Keratinocyte (primary cell): ENCODE measurements around the gene PLCL2. TPM values are rescaled to one million over a fixed set of nuclear protein-coding genes. Genes with fewer than 3 reads are reported as not detected.

Experiments
- DNase-seq: peaks from one replicate; pipeline ENCODE4 v3.0.0-alpha.2; 2011; ENCODE audit warnings: low read depth, missing footprints, low spot score
- FAIRE-seq: peaks from 2 replicates; lab custom pipeline; 2011; peaks lifted over from hg19 to GRCh38; lab: Jason Lieb, UNC
- H2AFZ ChIP-seq: 2 replicates; pipeline ENCODE4 v1.6.0; 2012; ENCODE audit warnings: low read length, control low read depth, inconsistent platforms; ENCODE audit not compliant: control insufficient read depth
- H3K27ac ChIP-seq: 2 replicates; pipeline ENCODE4 v1.5.1; 2011; ENCODE audit warnings: low read length; ENCODE audit not compliant: control insufficient read depth, insufficient read depth
- H3K27me3 ChIP-seq: 3 replicates; pipeline ENCODE4 v1.6.0; 2011; ENCODE audit warnings: low read length; ENCODE audit not compliant: control insufficient read depth, insufficient read depth; ENCODE audit errors: extremely low read depth
- H3K36me3 ChIP-seq, 2 experiments: 2 replicates in 1 of 2; 3 replicates in 1 of 2; pipeline ENCODE4 v1.5.1; 2011; ENCODE audit warnings: low read length in 2 of 2, mild to moderate bottlenecking in 1 of 2; ENCODE audit not compliant: control insufficient read depth in 2 of 2, insufficient read depth in 2 of 2; ENCODE audit errors: extremely low read depth in 1 of 2
- H3K4me1 ChIP-seq: 3 replicates; pipeline ENCODE4 v1.5.1; 2011; ENCODE audit warnings: low read length; ENCODE audit not compliant: control insufficient read depth, insufficient read depth; ENCODE audit errors: extremely low read depth
- H3K4me2 ChIP-seq: 3 replicates; pipeline ENCODE4 v1.6.0; 2011; ENCODE audit warnings: low read depth, low read length; ENCODE audit not compliant: control insufficient read depth, insufficient read depth; ENCODE audit errors: extremely low read depth
- H3K4me3 ChIP-seq, 3 experiments: fragments of 200-600 bp in 1 of 3; sonication (generic) in 1 of 3; 2 replicates in 2 of 3; 3 replicates in 1 of 3; pipeline ENCODE4 v1.5.1; 2011 to 2016; ENCODE audit warnings: low read length in 3 of 3, mild to moderate bottlenecking in 3 of 3, control low read depth in 2 of 3, inconsistent platforms in 1 of 3, low read depth in 1 of 3, mixed read lengths in 1 of 3, mixed run types in 1 of 3, moderate library complexity in 1 of 3; ENCODE audit not compliant: control insufficient read depth in 2 of 3, insufficient read depth in 2 of 3; ENCODE audit errors: extremely low read depth in 1 of 3
- H3K79me2 ChIP-seq: 2 replicates; pipeline ENCODE4 v1.6.0; 2012; ENCODE audit warnings: low read length; ENCODE audit not compliant: control insufficient read depth, insufficient read depth
- H3K9ac ChIP-seq: 3 replicates; pipeline ENCODE4 v1.6.0; 2011; ENCODE audit warnings: low read length; ENCODE audit not compliant: control insufficient read depth, insufficient read depth; ENCODE audit errors: extremely low read depth
- H3K9me1 ChIP-seq: 3 replicates; pipeline ENCODE4 v1.6.0; 2011; ENCODE audit warnings: low read length; ENCODE audit not compliant: control insufficient read depth, insufficient read depth; ENCODE audit errors: extremely low read depth
- H3K9me3 ChIP-seq: 2 replicates; pipeline ENCODE4 v1.5.1; 2012; ENCODE audit warnings: low read depth, low read length; ENCODE audit not compliant: control insufficient read depth
- H4K20me1 ChIP-seq: 3 replicates; pipeline ENCODE4 v1.6.0; 2011; ENCODE audit warnings: low read length; ENCODE audit not compliant: control insufficient read depth, insufficient read depth; ENCODE audit errors: extremely low read depth
- CTCF ChIP-seq, 3 experiments: IDR thresholded peaks in 1 of 3; conservative IDR thresholded peaks in 1 of 3; optimal IDR thresholded peaks in 1 of 3; 2 replicates in 2 of 3; 3 replicates in 1 of 3; pipeline versions ENCODE3 to v1.5.1; 2011; ENCODE audit warnings: low read length in 3 of 3, mild to moderate bottlenecking in 3 of 3, moderate library complexity in 2 of 3, control low read depth in 1 of 3, inconsistent platforms in 1 of 3; ENCODE audit not compliant: insufficient read depth in 2 of 3; ENCODE audit errors: extremely low read depth in 1 of 3
- EZH2 ChIP-seq: IDR thresholded peaks from one replicate; pipeline ENCODE4 v1.6.1; 2012; ENCODE audit warnings: inconsistent platforms, mild to moderate bottlenecking, low read length, moderate library complexity
- dilution Hi-C: fragments of 300-500 bp; cut with MboI; formaldehyde crosslinking; loops from one replicate; pipeline ENCODE4 v1.7.0; 2020; ENCODE audit warnings: low sequenced_read_pairs; ENCODE audit not compliant: extremely low pct_ligation_motif_present
- polyA plus RNA-seq, 5 experiments: library from polyadenylated mRNA; depleted of rRNA in 3 of 5; stranded (reverse) in 3 of 5; stranded (forward) in 1 of 5; unstranded in 1 of 5; fragments of >200 nt; gene quantifications; 1 replicate in 1 of 5; 2 replicates in 3 of 5; 3 replicates in 1 of 5; pipeline versions ENCODE4 v1.2.1 to v1.2.3, GENCODE V29; 2011 to 2012; ENCODE audit warnings: missing spikeins in 2 of 5, low read depth in 1 of 5, low replicate concordance in 1 of 5

PLCL2 gene
- polyA plus RNA-seq, 1 donor (not counting 4 experiments of a cell fraction or from before 2014, with no cell fraction given): 0.20 TPM

GRCh38 chr3:16860234-16860633 lies 24.5 kb upstream of the PLCL2 start:
- Histone ChIP-seq H3K4me3 (no peak overlapping the region), H3K27me3 (no peaks in the 10 kb centered on the region), H2AFZ (no peak overlapping the region), H3K79me2 (no peaks in the 10 kb centered on the region), H3K9me1 (no peaks in the 10 kb centered on the region), H3K36me3 (no peaks in the 10 kb centered on the region), H3K9ac (no peak overlapping the region), H3K9me3 (no peaks in the 10 kb centered on the region), H3K4me1 (no peaks in the 10 kb centered on the region), H4K20me1 (no peaks in the 10 kb centered on the region), H3K27ac (no peak overlapping the region), H3K4me2 (no peak overlapping the region)
- no peak for TF ChIP-seq CTCF (optimal IDR thresholded peaks at IDR 0.05 in 1 of 3, IDR thresholded peaks at IDR 0.05 in 1 of 3, conservative IDR thresholded peaks at IDR 0.05 in 1 of 3; ENCODE audit: extremely low read depth in 1 of 3, insufficient read depth in 2 of 3, low read length in 3 of 3)
- TF ChIP-seq EZH2: no peak
- dilution Hi-C loops: loop anchor here (25.0 kb wide), 1 partner anchor 248 kb away; the partner anchor contains the start of gene DAZL
- FAIRE-seq (no peak), DNase-seq (no peak)

GRCh38 chr3:16861432-16861831 lies 23.3 kb upstream of the PLCL2 start:
- no peak overlapping the region for H2AFZ ChIP-seq
- dilution Hi-C loops: loop anchor here (25.0 kb wide), 1 partner anchor 249 kb away; the partner anchor contains the start of gene DAZL
- H3K9me3 ChIP-seq: no peaks in the 10 kb centered on the region
- no peak for FAIRE-seq
- H3K79me2 ChIP-seq: no peaks in the 10 kb centered on the region
- TF ChIP-seq EZH2 (no peak), CTCF (optimal IDR thresholded peaks at IDR 0.05 in 1 of 3, IDR thresholded peaks at IDR 0.05 in 1 of 3, conservative IDR thresholded peaks at IDR 0.05 in 1 of 3; ENCODE audit: extremely low read depth in 1 of 3, insufficient read depth in 2 of 3, low read length in 3 of 3) (no peak)
- no peaks in the 10 kb centered on the region for H3K4me1 ChIP-seq
- no peak overlapping the region for H3K4me3 ChIP-seq
- H4K20me1 ChIP-seq: no peaks in the 10 kb centered on the region
- DNase-seq: no peak
- H3K36me3 ChIP-seq: no peaks in the 10 kb centered on the region
- no peak overlapping the region for H3K4me2 ChIP-seq
- no peaks in the 10 kb centered on the region for H3K27me3 ChIP-seq
- no peak overlapping the region for H3K9ac ChIP-seq
- H3K27ac ChIP-seq: no peak overlapping the region
- no peaks in the 10 kb centered on the region for H3K9me1 ChIP-seq
